DND-41 (cell line): ENCODE data around the gene QSOX1.

Source experiments
- CTCF ChIP-seq: IDR thresholded peaks from 2 replicates; pipeline ENCODE4 v1.5.1; 2012; ENCODE audit warnings: borderline replicate concordance, low read length, moderate library complexity, mild to moderate bottlenecking; ENCODE audit not compliant: poor library complexity, severe bottlenecking; ENCODE audit errors: extremely low read depth
- EZH2 ChIP-seq: IDR thresholded peaks from 3 replicates; pipeline ENCODE4 v1.6.1; 2012; ENCODE audit warnings: borderline replicate concordance, low read depth, mild to moderate bottlenecking, moderate library complexity, low read length, inconsistent platforms; ENCODE audit not compliant: severe bottlenecking

GRCh38 chr1:180206581-180206980, 51.9 kb downstream of the QSOX1 start:
- TF ChIP-seq CTCF, result no peak
- TF ChIP-seq EZH2, result no peak
